ENCODE measurements around the gene ARHGAP24. TPM values are rescaled to one million over a fixed set of nuclear protein-coding genes. Genes with fewer than 3 reads are reported as not detected.

ARHGAP24 gene
- polyA plus RNA-seq, 1 of the 3 experiments (the other 2 are of a cell fraction): 1.4 TPM

DNA sequence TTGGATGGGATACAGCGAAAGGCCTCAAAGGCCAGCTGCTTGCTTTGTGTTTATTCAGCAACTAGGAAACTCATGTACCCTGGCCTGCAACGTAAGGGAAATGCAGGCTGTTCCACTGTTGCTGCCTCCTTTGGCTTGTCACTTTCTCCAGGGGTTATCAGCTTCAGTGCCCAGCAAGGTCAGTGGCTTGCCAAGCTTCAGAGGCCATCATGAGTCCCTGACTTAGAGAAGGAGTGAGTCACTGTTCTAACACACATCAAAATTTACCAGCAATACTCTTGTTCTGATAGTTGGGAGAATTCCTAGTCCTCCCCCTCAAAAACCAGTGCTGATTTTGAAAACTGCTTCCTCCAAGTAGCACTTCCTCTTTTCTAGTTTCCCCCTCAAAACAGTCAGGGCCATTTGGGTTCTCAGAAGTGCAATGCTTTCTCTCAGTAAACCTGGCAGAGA lies 250.8 kb downstream of the ARHGAP24 start:
- Histone ChIP-seq H3K27ac (ENCODE audit: low read depth in 2 of 2, low read length in 1 of 2) (no peak overlapping the region), H3K4me2 (no peak overlapping the region), H4K20me1 (ENCODE audit: insufficient read depth) (no peaks in the 10 kb centered on the region), H3F3A (replicated peaks; ENCODE audit: insufficient read depth) (no peaks in the 10 kb centered on the region), H3K9me3 (no peaks in the 10 kb centered on the region), H3K9me2 (no peaks in the 10 kb centered on the region), H3K79me2 (ENCODE audit: insufficient read depth) (no peaks in the 10 kb centered on the region), H3K9ac (no peak overlapping the region), H3K36me3 (replicated peaks in 1 of 2; ENCODE audit: control insufficient read depth in 1 of 2, insufficient read depth in 2 of 2, low read length in 1 of 2) (no peaks in the 10 kb centered on the region), H3K27me3 (ENCODE audit: insufficient read depth) (no peaks in the 10 kb centered on the region), H3K4me3 (ENCODE audit: low read depth in 2 of 2, low read length in 1 of 2) (no peak overlapping the region), H2AFZ (ENCODE audit: low read depth) (no peak overlapping the region), H3K4me1 (ENCODE audit: control insufficient read depth in 1 of 2, insufficient read depth in 2 of 2, low read depth in 1 of 2, low read length in 1 of 2) (no peaks in the 10 kb centered on the region; a peak in 1 of 4 replicates)
- WGBS (ENCODE audit: low lambda C conversion rate): 92% methylated on average over 2 of the region's 2 CpGs
- CTCF ChIA-PET: no interaction called here
- POLR2A ChIA-PET: no interaction called here
- TF ChIP-seq JUND (IDR thresholded peaks at IDR 0.05) (no peak), FOXJ3 (CRISPR knock-in tag; IDR thresholded peaks at IDR 0.05) (no peak), TEAD4 (IDR thresholded peaks at IDR 0.05; ENCODE audit: borderline replicate concordance, insufficient read depth) (no peak), EP300 (IDR thresholded peaks at IDR 0.05; ENCODE audit: borderline replicate concordance in 1 of 2, low read depth in 1 of 2, low read length in 1 of 2) (no peak), RFX5 (IDR thresholded peaks at IDR 0.05; ENCODE audit: low read length) (no peak), ELF1 (IDR thresholded peaks at IDR 0.05) (no peak), FOSL2 (IDR thresholded peaks at IDR 0.05; ENCODE audit: borderline replicate concordance, low read depth) (no peak), YY1 (IDR thresholded peaks at IDR 0.05; ENCODE audit: low read depth) (no peak), MXI1 (IDR thresholded peaks at IDR 0.05; ENCODE audit: low read depth, low read length) (no peak), NFIC (IDR thresholded peaks at IDR 0.05; ENCODE audit: borderline replicate concordance) (no peak), SIN3A (IDR thresholded peaks at IDR 0.05; ENCODE audit: borderline replicate concordance, low read depth, low read length) (no peak), FOXM1 (IDR thresholded peaks at IDR 0.05; ENCODE audit: low read depth) (no peak), TCF12 (IDR thresholded peaks at IDR 0.05) (no peak)
- TF ChIP-seq, protein P1, sequence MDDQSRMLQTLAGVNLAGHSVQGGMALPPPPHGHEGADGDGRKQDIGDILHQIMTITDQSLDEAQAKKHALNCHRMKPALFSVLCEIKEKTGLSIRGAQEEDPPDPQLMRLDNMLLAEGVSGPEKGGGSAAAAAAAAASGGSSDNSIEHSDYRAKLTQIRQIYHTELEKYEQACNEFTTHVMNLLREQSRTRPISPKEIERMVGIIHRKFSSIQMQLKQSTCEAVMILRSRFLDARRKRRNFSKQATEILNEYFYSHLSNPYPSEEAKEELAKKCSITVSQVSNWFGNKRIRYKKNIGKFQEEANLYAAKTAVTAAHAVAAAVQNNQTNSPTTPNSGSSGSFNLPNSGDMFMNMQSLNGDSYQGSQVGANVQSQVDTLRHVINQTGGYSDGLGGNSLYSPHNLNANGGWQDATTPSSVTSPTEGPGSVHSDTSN (IDR thresholded peaks at IDR 0.05): no peak
- TF ChIP-seq, protein P2, sequence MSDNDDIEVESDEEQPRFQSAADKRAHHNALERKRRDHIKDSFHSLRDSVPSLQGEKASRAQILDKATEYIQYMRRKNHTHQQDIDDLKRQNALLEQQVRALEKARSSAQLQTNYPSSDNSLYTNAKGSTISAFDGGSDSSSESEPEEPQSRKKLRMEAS (IDR thresholded peaks at IDR 0.05; ENCODE audit: low read depth): no peak
- TF ChIP-seq, protein P3, sequence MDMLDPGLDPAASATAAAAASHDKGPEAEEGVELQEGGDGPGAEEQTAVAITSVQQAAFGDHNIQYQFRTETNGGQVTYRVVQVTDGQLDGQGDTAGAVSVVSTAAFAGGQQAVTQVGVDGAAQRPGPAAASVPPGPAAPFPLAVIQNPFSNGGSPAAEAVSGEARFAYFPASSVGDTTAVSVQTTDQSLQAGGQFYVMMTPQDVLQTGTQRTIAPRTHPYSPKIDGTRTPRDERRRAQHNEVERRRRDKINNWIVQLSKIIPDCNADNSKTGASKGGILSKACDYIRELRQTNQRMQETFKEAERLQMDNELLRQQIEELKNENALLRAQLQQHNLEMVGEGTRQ (IDR thresholded peaks at IDR 0.05; ENCODE audit: borderline replicate concordance, low read depth, low read length): no peak
- TF ChIP-seq, protein P4, sequence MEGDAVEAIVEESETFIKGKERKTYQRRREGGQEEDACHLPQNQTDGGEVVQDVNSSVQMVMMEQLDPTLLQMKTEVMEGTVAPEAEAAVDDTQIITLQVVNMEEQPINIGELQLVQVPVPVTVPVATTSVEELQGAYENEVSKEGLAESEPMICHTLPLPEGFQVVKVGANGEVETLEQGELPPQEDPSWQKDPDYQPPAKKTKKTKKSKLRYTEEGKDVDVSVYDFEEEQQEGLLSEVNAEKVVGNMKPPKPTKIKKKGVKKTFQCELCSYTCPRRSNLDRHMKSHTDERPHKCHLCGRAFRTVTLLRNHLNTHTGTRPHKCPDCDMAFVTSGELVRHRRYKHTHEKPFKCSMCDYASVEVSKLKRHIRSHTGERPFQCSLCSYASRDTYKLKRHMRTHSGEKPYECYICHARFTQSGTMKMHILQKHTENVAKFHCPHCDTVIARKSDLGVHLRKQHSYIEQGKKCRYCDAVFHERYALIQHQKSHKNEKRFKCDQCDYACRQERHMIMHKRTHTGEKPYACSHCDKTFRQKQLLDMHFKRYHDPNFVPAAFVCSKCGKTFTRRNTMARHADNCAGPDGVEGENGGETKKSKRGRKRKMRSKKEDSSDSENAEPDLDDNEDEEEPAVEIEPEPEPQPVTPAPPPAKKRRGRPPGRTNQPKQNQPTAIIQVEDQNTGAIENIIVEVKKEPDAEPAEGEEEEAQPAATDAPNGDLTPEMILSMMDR (IDR thresholded peaks at IDR 0.05): no peak
- TF ChIP-seq, protein P5, sequence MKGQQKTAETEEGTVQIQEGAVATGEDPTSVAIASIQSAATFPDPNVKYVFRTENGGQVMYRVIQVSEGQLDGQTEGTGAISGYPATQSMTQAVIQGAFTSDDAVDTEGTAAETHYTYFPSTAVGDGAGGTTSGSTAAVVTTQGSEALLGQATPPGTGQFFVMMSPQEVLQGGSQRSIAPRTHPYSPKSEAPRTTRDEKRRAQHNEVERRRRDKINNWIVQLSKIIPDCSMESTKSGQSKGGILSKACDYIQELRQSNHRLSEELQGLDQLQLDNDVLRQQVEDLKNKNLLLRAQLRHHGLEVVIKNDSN (IDR thresholded peaks at IDR 0.05; ENCODE audit: borderline replicate concordance, low read depth): no peak
- no peak for DNase-seq

Measured in SK-N-SH (cell line).